ENCODE data around the gene CAP1. TPM values are rescaled to one million over a fixed set of nuclear protein-coding genes. Genes with fewer than 3 reads are reported as not detected.
A peak's percentile ranks its signal among the peaks of the same experiment; 100 is the strongest.
"Not testable (repeated sequence)": the region's sequence is repeated elsewhere in the genome, so short reads cannot be mapped to it uniquely, and the experiment has no call there.

The CAP1 gene
- total RNA-seq, 1 experiment from 2014 or later = 642 TPM

GRCh38 chr1:40017951-40018575 lies 22.5 kb upstream of the CAP1 start:
- H3K4me1 ChIP-seq (replicated peaks) = peaks cover 29% of the 10 kb centered on the region
- H3K36me3 ChIP-seq = no peaks in the 10 kb centered on the region
- H3K9me3 ChIP-seq (replicated peaks) = no peaks in the 10 kb centered on the region; the same call in 1 of the 2 replicates
- H3K4me3 ChIP-seq = no peak overlapping the region
- DNase-seq (ENCODE audit: low read depth in 1 of 2, low spot score in 2 of 2) = no peak
- no peak overlapping the region for H3K27ac ChIP-seq
- H3K27me3 ChIP-seq (replicated peaks) = no peaks in the 10 kb centered on the region

GRCh38 chr1:40020447-40021085 lies 20.0 kb upstream of the CAP1 start:
- DNase-seq (ENCODE audit: low read depth in 1 of 2, low spot score in 2 of 2) = peak in 1 of 2 experiments; percentile 52
- Histone ChIP-seq H3K27ac (no peak overlapping the region), H3K9me3 (replicated peaks) (no peaks in the 10 kb centered on the region; the same call in 1 of the 2 replicates), H3K27me3 (replicated peaks) (no peaks in the 10 kb centered on the region), H3K36me3 (no peaks in the 10 kb centered on the region), H3K4me1 (replicated peaks) (peaks cover 12% of the 10 kb centered on the region), H3K4me3 (no peak overlapping the region)

DNA sequence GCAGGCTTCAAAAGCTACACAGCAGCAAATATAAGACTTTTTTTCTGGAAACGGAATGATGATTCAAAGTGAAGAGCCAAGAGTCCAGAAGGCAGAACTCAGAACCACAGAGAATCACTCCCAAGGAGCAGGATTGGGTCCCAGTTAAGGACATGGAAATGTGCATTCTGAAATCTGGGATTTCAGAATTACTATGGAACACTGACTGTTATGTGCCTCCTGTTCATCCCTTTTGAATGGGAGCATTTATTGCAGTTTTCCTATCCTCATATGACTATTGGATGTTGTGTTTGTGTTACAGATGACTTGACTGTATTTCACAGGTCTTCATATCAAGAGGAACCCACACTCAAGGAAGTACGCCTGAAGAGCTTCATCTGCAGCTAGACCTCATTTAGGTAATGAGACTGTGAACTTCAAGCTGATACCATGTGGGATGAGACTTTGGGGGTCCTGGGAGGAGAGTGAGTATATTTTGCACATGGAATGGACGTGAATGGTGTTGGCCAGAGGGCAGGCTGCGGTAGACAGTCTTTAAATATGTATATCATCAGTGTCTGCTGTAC lies 17.1 kb upstream of the CAP1 start:
- DNase-seq (ENCODE audit: low read depth in 1 of 2, low spot score in 2 of 2) = no peak
- no peaks in the 10 kb centered on the region for H3K36me3 ChIP-seq
- H3K4me1 ChIP-seq (replicated peaks) = peaks cover 13% of the 10 kb centered on the region
- peaks cover 5% of the 10 kb centered on the region for H3K9me3 ChIP-seq (replicated peaks)
- no peaks in the 10 kb centered on the region for H3K27me3 ChIP-seq (replicated peaks)
- no peak overlapping the region for H3K4me3 ChIP-seq
- H3K27ac ChIP-seq = no peak overlapping the region

GRCh38 chr1:40024671-40025070 lies 15.9 kb upstream of the CAP1 start:
- no peak overlapping the region for H3K4me3 ChIP-seq
- H3K27me3 ChIP-seq (replicated peaks) = no peaks in the 10 kb centered on the region
- no peak for DNase-seq (ENCODE audit: low read depth in 1 of 2, low spot score in 2 of 2)
- H3K36me3 ChIP-seq = no peaks in the 10 kb centered on the region
- H3K27ac ChIP-seq = no peak overlapping the region
- peaks cover 13% of the 10 kb centered on the region for H3K4me1 ChIP-seq (replicated peaks)
- H3K9me3 ChIP-seq (replicated peaks) = peaks cover 5% of the 10 kb centered on the region

DNA sequence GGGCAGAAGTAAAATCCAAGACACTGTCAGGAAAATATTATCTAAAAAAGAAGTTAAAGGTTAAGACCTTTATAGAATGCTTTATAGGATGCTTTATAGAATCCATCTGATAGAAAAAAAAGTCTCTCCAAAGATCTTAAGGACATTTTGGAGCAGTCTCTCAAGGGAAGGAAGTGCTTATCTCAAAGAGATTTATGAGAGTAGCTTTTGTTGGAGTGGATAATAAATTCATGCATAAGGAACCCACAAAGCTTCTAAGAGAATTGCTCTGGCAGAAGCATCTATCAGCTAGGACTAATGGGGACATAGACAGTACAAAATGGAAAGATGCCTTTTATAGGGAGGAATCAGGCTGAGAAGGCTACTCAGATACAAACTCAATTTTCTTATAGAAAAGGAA lies 12.9 kb upstream of the CAP1 start:
- Histone ChIP-seq H3K27me3 (replicated peaks) (no peaks in the 10 kb centered on the region), H3K27ac (no peak overlapping the region), H3K36me3 (no peaks in the 10 kb centered on the region), H3K9me3 (replicated peaks) (peaks cover 5% of the 10 kb centered on the region), H3K4me1 (replicated peaks) (peaks cover 21% of the 10 kb centered on the region), H3K4me3 (no peak overlapping the region)
- DNase-seq (ENCODE audit: low read depth in 1 of 2, low spot score in 2 of 2) = no peak

GRCh38 chr1:40029608-40030007 lies 10.9 kb upstream of the CAP1 start:
- peaks cover 21% of the 10 kb centered on the region for H3K4me1 ChIP-seq (replicated peaks)
- H3K4me3 ChIP-seq = no peak overlapping the region
- H3K9me3 ChIP-seq (replicated peaks) = peaks cover 5% of the 10 kb centered on the region
- no peaks in the 10 kb centered on the region for H3K27me3 ChIP-seq (replicated peaks)
- H3K36me3 ChIP-seq = no peaks in the 10 kb centered on the region
- no peak overlapping the region for H3K27ac ChIP-seq
- no peak for DNase-seq (ENCODE audit: low read depth in 1 of 2, low spot score in 2 of 2)

DNA sequence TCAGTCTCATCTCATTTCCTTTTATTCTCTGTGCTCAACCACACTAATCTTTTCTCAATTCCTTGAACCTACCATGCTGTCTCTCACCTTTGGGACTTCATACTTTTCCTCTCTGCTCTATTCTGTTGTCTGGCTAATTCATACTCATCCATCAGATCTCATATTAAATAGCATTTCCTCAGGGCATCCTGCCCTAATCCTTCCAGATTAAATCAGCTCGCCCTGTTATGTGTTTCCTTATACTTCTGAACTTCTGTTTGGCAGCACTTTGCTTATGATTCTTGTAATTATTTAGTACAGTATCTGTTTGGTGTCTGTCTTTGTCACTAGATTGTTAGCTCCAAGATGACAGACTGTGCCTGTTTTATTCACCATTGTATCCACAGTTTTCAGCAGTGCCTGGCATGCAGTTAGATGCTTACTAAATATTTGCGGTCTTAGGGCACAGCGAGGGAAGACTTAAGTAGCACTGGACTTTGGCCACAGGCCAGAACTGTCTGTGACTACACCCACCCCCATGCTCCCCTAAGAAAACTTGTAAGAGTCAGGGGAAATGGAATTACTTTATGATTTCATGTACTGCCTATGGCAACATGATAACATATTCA lies 9.9 kb upstream of the CAP1 start:
- Histone ChIP-seq H3K27me3 (replicated peaks) (no peaks in the 10 kb centered on the region), H3K9me3 (replicated peaks) (peaks cover 5% of the 10 kb centered on the region), H3K27ac (peak overlapping the region; percentile 11; the same call in 1 of the 2 replicates), H3K36me3 (no peaks in the 10 kb centered on the region), H3K4me1 (replicated peaks) (peaks cover 21% of the 10 kb centered on the region), H3K4me3 (no peak overlapping the region)
- DNase-seq (ENCODE audit: low read depth in 1 of 2, low spot score in 2 of 2) = peak; percentile 65 to 74

- peaks cover 27% of the 10 kb centered on the region for H3K4me1 ChIP-seq (replicated peaks)
- H3K4me3 ChIP-seq = no peak overlapping the region
- H3K36me3 ChIP-seq = no peaks in the 10 kb centered on the region
- H3K27me3 ChIP-seq (replicated peaks) = no peaks in the 10 kb centered on the region
- H3K27ac ChIP-seq = no peak overlapping the region
- H3K9me3 ChIP-seq (replicated peaks) = no peaks in the 10 kb centered on the region
- DNase-seq (ENCODE audit: low read depth in 1 of 2, low spot score in 2 of 2) = peak; percentile 55 to 56
Measured at GRCh38 chr1:40032240-40032891, 8.2 kb upstream of the CAP1 start.

DNA sequence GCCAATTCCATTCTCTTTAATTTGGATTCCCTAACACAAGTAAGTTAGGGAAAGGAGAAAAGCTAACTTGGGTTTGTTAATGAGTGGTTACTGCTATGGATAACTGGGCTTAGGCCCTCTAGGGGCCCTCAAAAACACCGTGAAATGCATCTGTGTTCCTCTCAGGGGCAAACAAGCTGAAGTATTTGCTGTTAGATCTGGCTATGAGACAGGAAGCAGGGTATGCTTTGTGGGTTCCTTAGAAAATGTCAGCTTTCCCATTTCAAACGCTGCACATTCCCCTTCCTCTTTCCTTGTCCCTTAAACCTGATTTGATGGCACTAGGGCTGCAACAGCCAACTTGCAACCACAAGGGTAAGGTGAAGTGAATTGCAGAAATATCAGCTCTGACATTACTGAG lies 5.7 kb upstream of the CAP1 start:
- Histone ChIP-seq H3K27me3 (replicated peaks) (no peaks in the 10 kb centered on the region), H3K9me3 (replicated peaks) (no peaks in the 10 kb centered on the region), H3K4me1 (replicated peaks) (peaks cover 38% of the 10 kb centered on the region), H3K27ac (no peak overlapping the region), H3K36me3 (no peaks in the 10 kb centered on the region), H3K4me3 (no peak overlapping the region)
- DNase-seq (ENCODE audit: low read depth in 1 of 2, low spot score in 2 of 2) = no peak

DNA sequence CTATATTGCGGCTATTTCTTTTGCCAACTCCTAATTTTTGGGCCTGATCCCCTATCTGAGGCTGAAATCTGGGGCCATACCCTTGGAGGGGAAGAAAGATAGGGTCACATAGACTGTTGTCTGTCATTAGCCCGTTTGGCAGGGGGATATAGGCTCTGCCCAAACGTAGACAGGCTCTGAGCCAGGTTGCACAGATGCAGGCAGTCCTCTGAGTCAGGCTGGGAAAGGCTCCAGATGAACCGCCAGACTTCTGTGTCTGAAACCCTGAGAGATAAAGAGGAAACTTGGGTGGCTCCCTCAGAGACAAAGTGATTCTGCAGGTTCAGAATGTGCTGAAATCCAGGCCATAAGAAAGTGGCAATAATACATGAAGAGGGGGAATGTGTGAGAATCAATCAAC lies 4.0 kb upstream of the CAP1 start:
- no peak overlapping the region for H3K27ac ChIP-seq
- no peaks in the 10 kb centered on the region for H3K9me3 ChIP-seq (replicated peaks)
- H3K27me3 ChIP-seq (replicated peaks) = no peaks in the 10 kb centered on the region
- peaks cover 12% of the 10 kb centered on the region for H3K36me3 ChIP-seq
- no peak for DNase-seq (ENCODE audit: low read depth in 1 of 2, low spot score in 2 of 2)
- no peak overlapping the region for H3K4me3 ChIP-seq
- peaks cover 25% of the 10 kb centered on the region for H3K4me1 ChIP-seq (replicated peaks)

- peaks cover 26% of the 10 kb centered on the region for H3K4me1 ChIP-seq (replicated peaks)
- H3K27ac ChIP-seq; DNase-seq (ENCODE audit: low read depth in 1 of 2, low spot score in 2 of 2); H3K4me3 ChIP-seq; H3K9me3 ChIP-seq (replicated peaks); H3K27me3 ChIP-seq (replicated peaks): not testable (repeated sequence)
- H3K36me3 ChIP-seq = peaks cover 17% of the 10 kb centered on the region
Measured at GRCh38 chr1:40037254-40037653, 3.3 kb upstream of the CAP1 start.

GRCh38 chr1:40038697-40039096 lies 1.8 kb upstream of the CAP1 start:
- no peak for DNase-seq (ENCODE audit: low read depth in 1 of 2, low spot score in 2 of 2)
- Histone ChIP-seq H3K4me3 (no peak overlapping the region), H3K4me1 (replicated peaks) (peaks cover 33% of the 10 kb centered on the region), H3K9me3 (replicated peaks) (no peaks in the 10 kb centered on the region), H3K27me3 (replicated peaks) (no peaks in the 10 kb centered on the region), H3K36me3 (peaks cover 30% of the 10 kb centered on the region), H3K27ac (peak overlapping the region; percentile 98)

DNA sequence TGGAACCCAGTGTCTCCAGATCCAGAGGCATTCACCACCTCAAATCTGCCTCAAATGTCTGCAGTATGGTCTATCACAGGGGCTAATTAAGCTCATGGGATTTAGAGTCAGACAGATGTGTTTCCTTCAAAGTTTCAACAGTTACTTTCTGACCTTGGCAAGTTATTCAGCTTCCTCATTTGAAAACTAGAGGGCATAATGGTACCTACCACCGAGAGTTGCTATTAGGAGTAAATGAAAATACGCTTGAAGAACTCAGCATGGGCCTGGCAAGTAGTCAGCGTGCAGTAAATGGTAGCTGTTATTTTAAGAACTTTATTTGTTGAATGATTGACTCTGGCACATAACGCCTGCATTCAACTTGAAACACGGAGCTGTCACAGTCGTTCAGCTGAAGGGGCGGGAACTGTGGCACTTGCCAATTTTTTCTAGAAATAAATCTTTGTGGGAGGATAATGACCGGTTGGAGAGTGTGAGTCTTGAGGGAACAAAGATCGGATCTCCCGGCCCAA lies 1.2 kb upstream of the CAP1 start:
- Histone ChIP-seq H3K4me1 (replicated peaks) (peaks cover 33% of the 10 kb centered on the region), H3K4me3 (peak overlapping the region; percentile 83), H3K9me3 (replicated peaks) (no peaks in the 10 kb centered on the region), H3K27ac (peak overlapping the region; percentile 98), H3K27me3 (replicated peaks) (no peaks in the 10 kb centered on the region), H3K36me3 (peaks cover 33% of the 10 kb centered on the region)
- DNase-seq (ENCODE audit: low read depth in 1 of 2, low spot score in 2 of 2) = no peak
